IMR-90 (cell line): ENCODE results near the gene OR2W3. TPM values are rescaled to one million over a fixed set of nuclear protein-coding genes. Genes with fewer than 3 reads are reported as not detected.

Experiments used
- ATAC-seq: fragments of 200-7000 bp; cut with Tn5 transposase; 2 replicates; pipeline ENCODE4 v1.9.1; 2020; ENCODE audit warnings: low read depth, mild to moderate bottlenecking, moderate library complexity
- BruUV-seq: library from RNA; stranded (reverse); fragments of 400-500 nt; replicated peaks from 2 replicates; lab custom pipeline; 2021; lab: Mats Ljungman, UMichigan
- CTCF ChIA-PET: fragments of 300-600 bp; formaldehyde crosslinking; extraction: SDS; loops from one replicate; lab custom pipeline; 2021; ENCODE audit warnings: antibody characterized with exemption; lab: Yijun Ruan, JAX
- POLR2A ChIA-PET: fragments of 300-600 bp; sonication (Branson Sonifier 250); formaldehyde crosslinking; loops from one replicate; lab custom pipeline; 2022; ENCODE audit warnings: antibody characterized with exemption; ENCODE audit not compliant: unreplicated experiment; lab: Charles Lee
- DNase-seq: peaks from one replicate; pipeline ENCODE4 v3.0.0; 2013
- H2AFZ ChIP-seq: replicated peaks from 2 replicates; pipeline ENCODE3; 2013; ENCODE audit warnings: low read length, mild to moderate bottlenecking; ENCODE audit not compliant: poor library complexity
- H2AK5ac ChIP-seq: 2 replicates; pipeline ENCODE4 v1.6.1; 2013; ENCODE audit warnings: low read depth, low read length, inconsistent platforms
- H2AK9ac ChIP-seq: replicated peaks from 2 replicates; pipeline ENCODE3; 2013; ENCODE audit warnings: mild to moderate bottlenecking, low read depth, low read length, moderate library complexity; ENCODE audit not compliant: poor library complexity
- H2BK120ac ChIP-seq: 2 replicates; pipeline ENCODE4 v1.6.1; 2013; ENCODE audit warnings: low read depth, low read length, inconsistent platforms
- H2BK15ac ChIP-seq: 3 replicates; pipeline ENCODE4 v1.6.1; 2013; ENCODE audit warnings: low read depth, low read length, inconsistent platforms
- H2BK20ac ChIP-seq: 2 replicates; pipeline ENCODE4 v1.6.1; 2013; ENCODE audit warnings: low read depth, mild to moderate bottlenecking, inconsistent platforms, low read length, moderate library complexity
- H2BK5ac ChIP-seq: 2 replicates; pipeline ENCODE4 v1.6.1; 2013; ENCODE audit warnings: mild to moderate bottlenecking, low read depth, low read length, inconsistent platforms; ENCODE audit not compliant: poor library complexity, severe bottlenecking
- H3K14ac ChIP-seq: replicated peaks from 2 replicates; pipeline ENCODE4 v1.6.1; 2013; ENCODE audit warnings: low read depth, low read length, inconsistent platforms
- H3K18ac ChIP-seq: 2 replicates; pipeline ENCODE4 v1.6.1; 2013; ENCODE audit warnings: low read depth, low read length, control low read depth
- H3K23ac ChIP-seq: 2 replicates; pipeline ENCODE4 v1.6.1; 2013; ENCODE audit warnings: low read depth, low read length, inconsistent platforms
- H3K27ac ChIP-seq: 2 replicates; pipeline ENCODE4 v1.5.1; 2013; ENCODE audit warnings: mild to moderate bottlenecking, control low read depth, low read length; ENCODE audit not compliant: insufficient read depth
- H3K27me3 ChIP-seq: 2 replicates; pipeline ENCODE4 v1.6.1; 2013; ENCODE audit warnings: low read length; ENCODE audit not compliant: control insufficient read depth, insufficient read depth
- H3K36me3 ChIP-seq: 2 replicates; pipeline ENCODE4 v1.6.1; 2013; ENCODE audit warnings: low read length, mixed read lengths; ENCODE audit not compliant: control insufficient read depth, insufficient read depth
- H3K4ac ChIP-seq: 2 replicates; pipeline ENCODE4 v1.6.1; 2013; ENCODE audit warnings: low read depth, low read length, inconsistent platforms
- H3K4me1 ChIP-seq: 2 replicates; pipeline ENCODE4 v1.6.1; 2013; ENCODE audit warnings: low read length, mixed read lengths; ENCODE audit not compliant: control insufficient read depth, insufficient read depth
- H3K4me2 ChIP-seq: 2 replicates; pipeline ENCODE4 v1.6.1; 2013; ENCODE audit warnings: low read depth, mild to moderate bottlenecking, control low read depth, low read length, moderate library complexity
- H3K4me3 ChIP-seq: 2 replicates; pipeline ENCODE4 v1.5.1; 2013; ENCODE audit warnings: low read depth, mild to moderate bottlenecking, control low read depth, low read length, moderate library complexity; ENCODE audit not compliant: insufficient read depth
- H3K56ac ChIP-seq: 2 replicates; pipeline ENCODE4 v1.6.1; 2013; ENCODE audit warnings: low read length, inconsistent platforms; ENCODE audit not compliant: insufficient read depth; ENCODE audit errors: extremely low read depth
- H3K79me1 ChIP-seq, 2 experiments: 2 replicates each; pipeline ENCODE4 v1.6.1; 2013; ENCODE audit warnings: low read length in 2 of 2, inconsistent platforms in 1 of 2, low read depth in 1 of 2
- H3K9ac ChIP-seq: 2 replicates; pipeline ENCODE4 v1.6.1; 2013; ENCODE audit warnings: low read depth, low read length, control low read depth
- H3K9me1 ChIP-seq: 2 replicates; pipeline ENCODE4 v1.6.1; 2013; ENCODE audit warnings: low read length, inconsistent platforms; ENCODE audit not compliant: insufficient read depth
- H3K9me3 ChIP-seq: 2 replicates; pipeline ENCODE4 v1.6.1; 2013; ENCODE audit warnings: low read length; ENCODE audit not compliant: control insufficient read depth, insufficient read depth
- H4K20me1 ChIP-seq: 2 replicates; pipeline ENCODE4 v1.6.1; 2013; ENCODE audit warnings: low read length, inconsistent platforms; ENCODE audit not compliant: insufficient read depth
- H4K5ac ChIP-seq: 2 replicates; pipeline ENCODE4 v1.6.1; 2013; ENCODE audit warnings: mild to moderate bottlenecking, low read depth, low read length, control low read depth
- H4K8ac ChIP-seq, 2 experiments: 2 replicates each; pipeline ENCODE4 v1.6.1; 2013; ENCODE audit warnings: low read depth in 2 of 2, low read length in 2 of 2, control low read depth in 1 of 2, inconsistent platforms in 1 of 2
- H4K91ac ChIP-seq: 2 replicates; pipeline ENCODE4 v1.6.1; 2013; ENCODE audit warnings: low read depth, low read length, inconsistent platforms; ENCODE audit not compliant: insufficient read depth
- BHLHE40 ChIP-seq: fragments of 150-350 bp; IDR thresholded peaks from 2 replicates; pipeline ENCODE4 v1.6.1; 2016; ENCODE audit warnings: mild to moderate bottlenecking, low read depth, low read length
- CEBPB ChIP-seq: IDR thresholded peaks from 2 replicates; pipeline ENCODE4 v1.6.1; 2012; ENCODE audit warnings: low read depth, low read length, improper control_type of control experiment
- CHD1 ChIP-seq: IDR thresholded peaks from 2 replicates; pipeline ENCODE4 v1.6.1; 2012; ENCODE audit warnings: low read depth, low read length, improper control_type of control experiment
- ELK1 ChIP-seq: fragments of 150-350 bp; IDR thresholded peaks from 2 replicates; pipeline ENCODE4 v1.6.1; 2016; ENCODE audit warnings: low read depth, mild to moderate bottlenecking, low read length, moderate library complexity, borderline replicate concordance
- MAZ ChIP-seq: IDR thresholded peaks from 2 replicates; pipeline ENCODE4 v1.6.1; 2012; ENCODE audit warnings: low read depth, mild to moderate bottlenecking, low read length, improper control_type of control experiment, moderate library complexity, borderline replicate concordance
- MXI1 ChIP-seq: IDR thresholded peaks from 2 replicates; pipeline ENCODE4 v1.6.1; 2012; ENCODE audit warnings: low read depth, mild to moderate bottlenecking, low read length, moderate library complexity, borderline replicate concordance
- NFE2L2 ChIP-seq: fragments of 150-350 bp; IDR thresholded peaks from 2 replicates; pipeline ENCODE4 v1.6.1; 2016; ENCODE audit warnings: low read depth, mild to moderate bottlenecking, low read length
- POLR2A ChIP-seq: IDR thresholded peaks from 2 replicates; pipeline ENCODE4 v1.6.1; 2012; ENCODE audit warnings: mild to moderate bottlenecking, low read depth, low read length
- RCOR1 ChIP-seq: IDR thresholded peaks from 2 replicates; pipeline ENCODE4 v1.6.1; 2012; ENCODE audit warnings: mild to moderate bottlenecking, low read length, improper control_type of control experiment; ENCODE audit not compliant: insufficient replicate concordance
- USF2 ChIP-seq: fragments of 150-350 bp; IDR thresholded peaks from 2 replicates; pipeline ENCODE4 v1.6.1; 2017; ENCODE audit warnings: mild to moderate bottlenecking, antibody characterized with exemption, low read length, low read depth
- WGBS, 2 experiments: methylation state at CpG; one replicate each; pipeline versions ENCODE4 v1.1.5 to v1.1.7; 2013; ENCODE audit warnings: missing lambda C conversion rate in 2 of 2; ENCODE audit not compliant: insufficient read length in 1 of 2; ENCODE audit errors: extremely low coverage in 2 of 2; 5-methylcytosine and 5-hydroxymethylcytosine counted together
- dilution Hi-C: fragments of 300-500 bp; cut with HindIII; formaldehyde crosslinking; loops from one replicate; pipeline ENCODE4 v1.14.3; 2018; ENCODE audit warnings: low sequenced_read_pairs; ENCODE audit not compliant: unreplicated experiment
- in situ Hi-C: fragments of 300-500 bp; cut with MboI; formaldehyde crosslinking; loops from 3 replicates; pipeline ENCODE4 v1.14.3; 2019; ENCODE audit warnings: low sequenced_read_pairs, inconsistent platforms, mixed read lengths
- intact Hi-C: fragments of 100-400 bp; cut with micrococcal nuclease; formaldehyde crosslinking; loops from 2 replicates; pipeline ENCODE4 v1.10.0; 2022
- polyA plus RNA-seq, 3 experiments: library from polyadenylated mRNA; depleted of rRNA; stranded (reverse); fragments of >200 nt; gene quantifications; 2 replicates each; pipeline ENCODE4 v1.2.3, GENCODE V29; 2012; ENCODE audit warnings: low replicate concordance in 1 of 3
- total RNA-seq: library from RNA; depleted of rRNA; stranded (reverse); fragments of >200 nt; gene quantifications from 2 replicates; pipeline ENCODE4 v1.2.3, GENCODE V29; 2012

Gene OR2W3
- total and polyA plus RNA-seq, 2 of the 4 experiments (the other 2 are of a cell fraction): 0.54 to 0.63 TPM

- H3K4me2 ChIP-seq: no peak overlapping the region
- H4K91ac ChIP-seq: no peak overlapping the region
- no peaks in the 10 kb centered on the region for H3K79me1 ChIP-seq
- H3K4me3 ChIP-seq: no peak overlapping the region
- no peak overlapping the region for H3K56ac ChIP-seq
- no peak overlapping the region for H3K9ac ChIP-seq
- H4K8ac ChIP-seq: no peak overlapping the region
- ChIA-PET CTCF (no interaction called here), POLR2A (no interaction called here)
- H2AK9ac ChIP-seq: no peak overlapping the region
- H3K27ac ChIP-seq: no peak overlapping the region
- no peak overlapping the region for H2BK20ac ChIP-seq
- no peak overlapping the region for H4K5ac ChIP-seq
- H2BK120ac ChIP-seq: no peak overlapping the region
- H2BK5ac ChIP-seq: no peak overlapping the region
- ATAC-seq (no peak), DNase-seq (no peak)
- WGBS, 2 experiments: no CpG with 5 or more reads among the region's 7 CpGs
- intact Hi-C loops (no loop called here), dilution Hi-C loops (no loop called here), in situ Hi-C loops (no loop called here)
- BruUV-seq: no TSS peak
- no peak overlapping the region for H2AK5ac ChIP-seq
- H3K36me3 ChIP-seq: no peaks in the 10 kb centered on the region
- no peaks in the 10 kb centered on the region for H4K20me1 ChIP-seq
- no peaks in the 10 kb centered on the region for H3K4me1 ChIP-seq
- H3K27me3 ChIP-seq: no peaks in the 10 kb centered on the region
- H3K18ac ChIP-seq: no peak overlapping the region
- H3K23ac ChIP-seq: no peak overlapping the region
- H3K4ac ChIP-seq: no peak overlapping the region
- no peak overlapping the region for H2BK15ac ChIP-seq
- H2AFZ ChIP-seq: no peak overlapping the region
- peaks cover 16% of the 10 kb centered on the region; the same call in 1 of the 2 replicates for H3K9me3 ChIP-seq
- no peak for TF ChIP-seq MXI1
- TF ChIP-seq POLR2A: no peak
- TF ChIP-seq BHLHE40: no peak
- no peak for TF ChIP-seq RCOR1
- TF ChIP-seq USF2: no peak
- no peak for TF ChIP-seq ELK1
- TF ChIP-seq NFE2L2: no peak
- no peak for TF ChIP-seq CEBPB
- no peak for TF ChIP-seq MAZ
- no peak for TF ChIP-seq CHD1
- no peaks in the 10 kb centered on the region for H3K9me1 ChIP-seq
- no peak overlapping the region for H3K14ac ChIP-seq
Observed at GRCh38 chr1:247848346-247848745, 47.0 kb upstream of the OR2W3 start.
